Measurements from ENCODE around the gene MARK3. TPM values are rescaled to one million over a fixed set of nuclear protein-coding genes. Genes with fewer than 3 reads are reported as not detected.

Gene MARK3
- total RNA-seq, 1 donor from 2014 or later, result 99.4 TPM

DNA sequence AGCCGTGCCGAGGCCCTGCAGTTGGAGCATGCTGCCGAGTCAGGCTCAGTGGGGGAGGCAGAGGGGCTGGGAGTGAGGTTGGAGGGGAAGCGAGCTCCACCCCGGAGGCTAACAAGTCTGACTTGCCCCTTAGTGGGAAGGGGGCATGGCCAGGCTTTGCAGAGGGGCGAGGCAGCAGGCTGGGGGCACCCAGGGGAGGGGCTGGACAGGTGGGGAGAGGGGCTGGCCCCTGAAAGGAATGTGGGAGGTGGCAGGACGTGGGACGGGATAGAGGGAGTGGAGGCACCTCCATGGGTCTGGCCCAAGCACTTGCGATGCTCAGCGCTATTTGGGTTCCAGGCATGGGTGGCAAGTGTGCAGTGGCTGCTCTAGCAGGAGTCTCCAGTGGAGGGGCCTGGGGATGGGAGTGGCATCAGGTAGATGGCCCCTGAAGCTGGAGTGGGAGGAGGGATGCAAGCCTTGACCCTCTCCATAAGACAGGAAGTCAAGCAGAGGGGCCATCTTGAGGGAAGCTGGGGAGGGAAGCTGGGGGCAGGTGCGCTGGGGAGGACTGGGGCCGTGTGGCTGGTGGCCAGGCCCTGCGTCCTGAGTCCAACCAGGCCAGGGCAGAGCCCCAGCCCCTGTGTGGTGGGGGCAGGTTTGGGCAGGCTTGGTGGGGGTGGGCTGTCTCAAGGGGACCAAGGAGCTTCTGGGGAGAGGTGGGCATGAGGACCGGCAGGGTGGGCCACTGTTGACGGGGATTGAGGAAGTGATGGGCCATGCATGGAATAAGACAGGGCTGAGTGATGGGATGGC lies 146.4 kb downstream of the MARK3 start:
- DNase-seq (no peak), ATAC-seq (no peak)
- H3K27me3 ChIP-seq (ENCODE audit: low read depth), result no peaks in the 10 kb centered on the region
- peaks cover 23% of the 10 kb centered on the region for H3K36me3 ChIP-seq
- TF ChIP-seq, protein P1, sequence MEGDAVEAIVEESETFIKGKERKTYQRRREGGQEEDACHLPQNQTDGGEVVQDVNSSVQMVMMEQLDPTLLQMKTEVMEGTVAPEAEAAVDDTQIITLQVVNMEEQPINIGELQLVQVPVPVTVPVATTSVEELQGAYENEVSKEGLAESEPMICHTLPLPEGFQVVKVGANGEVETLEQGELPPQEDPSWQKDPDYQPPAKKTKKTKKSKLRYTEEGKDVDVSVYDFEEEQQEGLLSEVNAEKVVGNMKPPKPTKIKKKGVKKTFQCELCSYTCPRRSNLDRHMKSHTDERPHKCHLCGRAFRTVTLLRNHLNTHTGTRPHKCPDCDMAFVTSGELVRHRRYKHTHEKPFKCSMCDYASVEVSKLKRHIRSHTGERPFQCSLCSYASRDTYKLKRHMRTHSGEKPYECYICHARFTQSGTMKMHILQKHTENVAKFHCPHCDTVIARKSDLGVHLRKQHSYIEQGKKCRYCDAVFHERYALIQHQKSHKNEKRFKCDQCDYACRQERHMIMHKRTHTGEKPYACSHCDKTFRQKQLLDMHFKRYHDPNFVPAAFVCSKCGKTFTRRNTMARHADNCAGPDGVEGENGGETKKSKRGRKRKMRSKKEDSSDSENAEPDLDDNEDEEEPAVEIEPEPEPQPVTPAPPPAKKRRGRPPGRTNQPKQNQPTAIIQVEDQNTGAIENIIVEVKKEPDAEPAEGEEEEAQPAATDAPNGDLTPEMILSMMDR (IDR thresholded peaks at IDR 0.05), result no peak
- H3K9me3 ChIP-seq, result no peaks in the 10 kb centered on the region
- H3K4me3 ChIP-seq, result no peak overlapping the region
- intact Hi-C loops (cut with DNase I), result no loop called here
- H3K4me1 ChIP-seq, result peaks cover 38% of the 10 kb centered on the region
- no peak overlapping the region for H3K27ac ChIP-seq

DNA sequence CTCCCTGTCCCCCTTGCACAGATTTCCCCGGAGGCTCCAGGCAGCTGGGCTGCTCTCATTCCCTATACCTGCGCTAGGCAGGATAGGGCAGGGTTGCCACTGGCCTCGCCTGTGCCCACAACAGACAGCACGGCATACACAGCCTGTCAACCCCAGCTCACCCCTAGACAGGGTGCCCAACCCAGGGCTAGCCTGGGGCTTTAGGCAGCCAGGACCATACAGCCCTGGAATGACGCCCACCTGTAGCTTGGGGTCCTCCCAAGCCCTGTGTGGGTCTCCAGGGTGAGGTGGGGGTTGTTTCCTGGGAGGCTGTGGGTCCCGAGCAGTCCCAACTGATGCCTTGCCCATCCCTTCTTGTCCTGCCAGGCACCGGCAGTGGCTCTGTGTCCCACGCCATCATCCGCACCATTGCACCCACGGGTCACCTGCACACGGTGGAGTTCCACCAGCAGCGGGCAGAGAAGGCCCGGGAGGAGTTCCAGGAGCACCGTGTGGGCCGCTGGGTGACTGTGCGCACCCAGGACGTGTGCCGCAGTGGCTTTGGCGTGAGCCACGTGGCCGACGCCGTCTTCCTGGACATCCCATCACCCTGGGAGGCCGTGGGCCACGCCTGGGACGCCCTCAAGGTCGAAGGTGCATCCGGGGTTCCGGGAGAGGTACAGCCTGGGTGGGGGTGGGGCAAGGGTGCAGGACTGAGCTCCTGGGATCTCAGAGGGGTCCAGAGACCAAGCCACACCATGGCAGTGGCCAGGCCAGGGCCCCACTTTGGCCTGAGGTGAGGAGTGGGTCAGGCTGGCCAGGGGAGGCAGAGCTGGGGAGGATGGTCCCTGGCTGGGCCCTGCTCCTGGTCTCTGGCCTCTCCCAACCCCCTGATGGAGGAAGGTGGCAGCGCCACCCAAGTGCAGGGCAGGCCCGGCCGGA lies 147.3 kb downstream of the MARK3 start:
- H3K27me3 ChIP-seq (ENCODE audit: low read depth), result no peaks in the 10 kb centered on the region
- no peak for DNase-seq
- TF ChIP-seq, protein P1 (IDR thresholded peaks at IDR 0.05), result no peak
- no peaks in the 10 kb centered on the region for H3K9me3 ChIP-seq
- H3K4me1 ChIP-seq, result peaks cover 31% of the 10 kb centered on the region
- no peak for ATAC-seq
- H3K36me3 ChIP-seq, result peaks cover 23% of the 10 kb centered on the region
- H3K4me3 ChIP-seq, result no peak overlapping the region
- intact Hi-C loops (cut with DNase I), result no loop called here
- H3K27ac ChIP-seq, result no peak overlapping the region

DNA sequence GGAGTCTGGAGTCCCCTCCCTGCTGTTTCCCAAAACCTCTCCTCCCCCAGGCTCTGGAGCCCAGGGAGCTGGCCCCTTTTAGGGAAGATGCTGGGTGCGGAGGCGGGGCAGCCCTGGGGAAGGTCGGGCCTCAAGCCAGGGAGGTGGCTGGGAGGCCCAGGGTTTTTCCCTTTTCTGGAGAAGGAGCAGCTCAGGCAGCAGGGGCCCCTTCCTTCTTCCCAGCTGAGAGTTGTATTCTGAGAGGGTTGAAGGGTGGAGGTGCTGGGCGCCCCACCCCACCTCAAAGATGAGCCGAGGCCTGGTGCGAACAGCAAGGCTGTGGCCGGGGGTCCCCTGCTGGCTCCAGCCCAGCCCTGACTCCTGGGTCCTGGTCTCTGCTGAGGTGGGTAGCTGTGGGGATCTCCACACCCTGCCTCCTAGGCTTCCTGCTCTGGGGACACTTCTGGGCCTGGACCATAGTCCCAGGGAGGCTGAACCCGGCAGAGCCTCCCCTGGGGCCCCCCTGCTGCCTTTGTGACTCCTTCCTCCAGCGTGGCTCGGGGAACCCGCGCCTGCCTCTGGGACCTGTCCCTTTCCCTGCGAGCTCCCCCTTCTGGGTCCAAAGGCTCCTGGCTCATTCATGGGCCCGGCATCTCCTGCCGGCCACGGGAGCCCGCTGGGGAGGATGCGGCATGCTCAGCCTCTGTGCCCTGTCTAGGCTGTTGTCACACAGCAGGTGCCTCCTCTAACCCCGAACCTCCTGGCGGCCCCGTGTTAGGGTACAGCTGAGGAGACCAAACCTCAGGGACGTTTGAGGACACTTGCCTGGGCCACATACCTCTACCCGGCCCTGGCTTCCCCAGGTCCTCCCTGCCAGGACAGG lies 148.2 kb downstream of the MARK3 start:
- Histone ChIP-seq H3K27ac (no peak overlapping the region), H3K36me3 (peaks cover 23% of the 10 kb centered on the region), H3K4me1 (peaks cover 22% of the 10 kb centered on the region), H3K27me3 (ENCODE audit: low read depth) (no peaks in the 10 kb centered on the region), H3K4me3 (no peak overlapping the region), H3K9me3 (no peaks in the 10 kb centered on the region)
- DNase-seq, result no peak
- no peak for ATAC-seq
- TF ChIP-seq, protein P1 (IDR thresholded peaks at IDR 0.05), result no peak
- intact Hi-C loops (cut with DNase I), result no loop called here

DNA sequence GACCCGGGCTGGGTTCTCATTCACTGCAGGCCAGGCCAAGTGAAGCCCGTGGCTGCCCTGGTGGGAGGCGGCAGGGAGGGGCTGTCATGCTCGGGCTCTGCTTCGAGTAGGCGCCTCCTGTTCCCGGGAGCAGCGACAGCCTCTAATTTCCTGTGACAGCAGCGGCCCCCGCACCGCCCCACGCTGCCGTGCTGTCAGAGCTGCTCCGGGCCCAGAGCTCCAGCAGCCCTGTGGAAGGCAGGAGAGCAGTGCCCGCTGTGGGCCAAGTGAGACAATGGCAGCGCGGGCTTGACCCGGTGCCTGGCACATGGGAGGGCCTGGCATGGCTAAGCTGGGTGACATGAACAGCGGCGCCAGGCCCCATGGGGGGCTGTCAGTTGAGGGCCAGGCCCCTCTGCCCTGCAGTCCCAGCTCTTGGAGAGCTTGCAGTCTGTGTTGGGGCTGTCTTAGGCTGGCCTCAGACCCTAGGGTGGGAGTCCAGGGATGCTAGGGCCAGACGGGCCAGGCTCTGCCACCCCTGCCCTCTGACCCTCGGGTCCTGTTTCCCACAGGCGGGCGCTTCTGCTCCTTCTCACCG lies 148.9 kb downstream of the MARK3 start:
- Histone ChIP-seq H3K4me3 (no peak overlapping the region), H3K4me1 (peaks cover 24% of the 10 kb centered on the region), H3K36me3 (peaks cover 23% of the 10 kb centered on the region), H3K27me3 (ENCODE audit: low read depth) (no peaks in the 10 kb centered on the region), H3K9me3 (no peaks in the 10 kb centered on the region), H3K27ac (no peak overlapping the region)
- ATAC-seq (no peak), DNase-seq (no peak)
- intact Hi-C loops (cut with DNase I), result no loop called here
- TF ChIP-seq, protein P1 (IDR thresholded peaks at IDR 0.05), result no peak
